C4-2B (cell line): Measurements from ENCODE around the gene PARP15.

ENCODE experiments used
- ZFX ChIP-seq: fragments of 450-650 bp; IDR thresholded peaks from 2 replicates; pipeline ENCODE4 v1.6.1; 2017
- TF ChIP-seq, protein P1 (sequence below): fragments of 450-650 bp; conservative IDR thresholded peaks from 2 replicates; pipeline ENCODE4 v1.5.1; 2017; ENCODE audit warnings: mild to moderate bottlenecking

DNA sequence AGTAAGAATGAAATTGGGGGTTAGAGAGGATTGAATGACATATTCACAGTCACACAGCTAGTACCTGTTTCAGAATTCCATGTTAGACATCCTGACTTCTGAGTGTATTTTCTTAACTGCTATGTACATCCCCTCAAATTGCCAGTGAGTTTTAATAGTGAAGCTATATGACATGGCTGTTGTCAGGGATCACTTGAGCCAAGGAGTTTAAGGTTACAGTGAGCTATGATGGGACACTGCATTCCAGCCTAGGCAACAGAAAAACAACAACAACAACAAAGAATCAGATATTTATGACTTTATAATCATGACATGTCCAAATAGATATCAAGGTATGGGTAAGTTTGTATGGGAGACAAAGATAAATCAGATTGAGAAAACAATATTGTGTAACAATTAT, 16.6 kb downstream of the PARP15 start:
- TF ChIP-seq, protein P1, sequence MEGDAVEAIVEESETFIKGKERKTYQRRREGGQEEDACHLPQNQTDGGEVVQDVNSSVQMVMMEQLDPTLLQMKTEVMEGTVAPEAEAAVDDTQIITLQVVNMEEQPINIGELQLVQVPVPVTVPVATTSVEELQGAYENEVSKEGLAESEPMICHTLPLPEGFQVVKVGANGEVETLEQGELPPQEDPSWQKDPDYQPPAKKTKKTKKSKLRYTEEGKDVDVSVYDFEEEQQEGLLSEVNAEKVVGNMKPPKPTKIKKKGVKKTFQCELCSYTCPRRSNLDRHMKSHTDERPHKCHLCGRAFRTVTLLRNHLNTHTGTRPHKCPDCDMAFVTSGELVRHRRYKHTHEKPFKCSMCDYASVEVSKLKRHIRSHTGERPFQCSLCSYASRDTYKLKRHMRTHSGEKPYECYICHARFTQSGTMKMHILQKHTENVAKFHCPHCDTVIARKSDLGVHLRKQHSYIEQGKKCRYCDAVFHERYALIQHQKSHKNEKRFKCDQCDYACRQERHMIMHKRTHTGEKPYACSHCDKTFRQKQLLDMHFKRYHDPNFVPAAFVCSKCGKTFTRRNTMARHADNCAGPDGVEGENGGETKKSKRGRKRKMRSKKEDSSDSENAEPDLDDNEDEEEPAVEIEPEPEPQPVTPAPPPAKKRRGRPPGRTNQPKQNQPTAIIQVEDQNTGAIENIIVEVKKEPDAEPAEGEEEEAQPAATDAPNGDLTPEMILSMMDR = no peak
- TF ChIP-seq ZFX = no peak
